Osteocyte (in vitro differentiated cells): ENCODE data around the gene SYNGR2. TPM values are rescaled to one million over a fixed set of nuclear protein-coding genes. Genes with fewer than 3 reads are reported as not detected.

Experiments
- DNase-seq: peaks from one replicate; pipeline ENCODE4 v3.0.0; 2021; ENCODE audit warnings: mixed read lengths; ENCODE audit not compliant: unreplicated experiment; ENCODE audit errors: extremely low spot score
- H3K27ac Mint-ChIP-seq: one replicate; pipeline ENCODE4 v1.8.0; 2021; ENCODE audit warnings: mild to moderate bottlenecking, mixed read lengths; ENCODE audit not compliant: unreplicated experiment
- H3K27me3 Mint-ChIP-seq: one replicate; pipeline ENCODE4 v1.8.0; 2021; ENCODE audit warnings: mixed read lengths; ENCODE audit not compliant: unreplicated experiment
- H3K36me3 Mint-ChIP-seq: one replicate; pipeline ENCODE4 v1.8.0; 2021; ENCODE audit warnings: mixed read lengths; ENCODE audit not compliant: unreplicated experiment
- H3K4me1 Mint-ChIP-seq: one replicate; pipeline ENCODE4 v1.8.0; 2021; ENCODE audit warnings: mixed read lengths; ENCODE audit not compliant: unreplicated experiment
- H3K4me3 Mint-ChIP-seq: one replicate; pipeline ENCODE4 v1.8.0; 2021; ENCODE audit warnings: mild to moderate bottlenecking, moderate library complexity, mixed read lengths; ENCODE audit not compliant: unreplicated experiment
- H3K9me3 Mint-ChIP-seq: one replicate; pipeline ENCODE4 v1.8.0; 2021; ENCODE audit warnings: mixed read lengths; ENCODE audit not compliant: unreplicated experiment
- total RNA-seq: library from RNA; stranded (reverse); gene quantifications from 2 replicates; pipeline ENCODE4 v1.2.1, GENCODE V29; 2021
- TF ChIP-seq, protein P1 (sequence below): fragments of 200-600 bp; sonication (generic); IDR thresholded peaks from 2 replicates; pipeline ENCODE4 v1.5.0; 2021; ENCODE audit warnings: antibody characterized with exemption, mild to moderate bottlenecking, moderate library complexity

The SYNGR2 gene
- total RNA-seq, 1 donor from 2014 or later: 43.2 TPM

DNA sequence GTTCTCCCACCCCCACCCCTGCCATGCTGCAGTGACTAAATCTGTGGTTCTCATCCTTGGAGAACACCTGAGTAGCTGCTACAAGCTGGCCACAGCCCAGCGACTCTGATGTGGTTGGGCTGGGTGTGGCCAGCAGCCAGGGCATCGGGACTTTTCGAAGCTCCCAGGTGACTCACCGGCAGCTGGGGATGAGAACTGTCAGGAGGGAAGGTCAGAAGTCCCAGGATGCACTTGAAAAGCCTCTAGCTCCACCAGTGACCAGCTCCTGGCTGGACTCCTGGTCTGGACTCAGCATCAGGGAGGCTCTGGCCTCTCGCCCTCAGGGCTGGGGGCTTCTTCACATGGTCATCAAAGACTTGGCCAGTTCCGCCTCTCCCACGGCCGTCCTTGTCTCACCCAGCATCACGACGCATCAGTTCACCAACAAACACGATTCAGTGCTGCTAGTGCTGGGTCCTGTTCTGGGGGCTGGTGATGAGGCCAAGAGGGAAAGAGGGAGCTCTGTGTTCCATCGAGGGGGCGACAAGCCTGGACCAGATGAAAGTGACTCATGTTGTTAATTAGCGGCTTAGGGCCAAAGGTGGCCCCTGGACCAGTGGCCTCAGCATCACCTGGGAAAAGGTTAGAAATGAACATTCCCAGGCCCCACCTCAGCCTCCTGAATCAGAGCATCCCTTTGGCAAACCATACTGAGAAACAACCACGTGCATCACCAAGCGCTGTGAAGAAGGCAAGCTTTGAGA, 26.1 kb upstream of the SYNGR2 start:
- TF ChIP-seq, protein P1, sequence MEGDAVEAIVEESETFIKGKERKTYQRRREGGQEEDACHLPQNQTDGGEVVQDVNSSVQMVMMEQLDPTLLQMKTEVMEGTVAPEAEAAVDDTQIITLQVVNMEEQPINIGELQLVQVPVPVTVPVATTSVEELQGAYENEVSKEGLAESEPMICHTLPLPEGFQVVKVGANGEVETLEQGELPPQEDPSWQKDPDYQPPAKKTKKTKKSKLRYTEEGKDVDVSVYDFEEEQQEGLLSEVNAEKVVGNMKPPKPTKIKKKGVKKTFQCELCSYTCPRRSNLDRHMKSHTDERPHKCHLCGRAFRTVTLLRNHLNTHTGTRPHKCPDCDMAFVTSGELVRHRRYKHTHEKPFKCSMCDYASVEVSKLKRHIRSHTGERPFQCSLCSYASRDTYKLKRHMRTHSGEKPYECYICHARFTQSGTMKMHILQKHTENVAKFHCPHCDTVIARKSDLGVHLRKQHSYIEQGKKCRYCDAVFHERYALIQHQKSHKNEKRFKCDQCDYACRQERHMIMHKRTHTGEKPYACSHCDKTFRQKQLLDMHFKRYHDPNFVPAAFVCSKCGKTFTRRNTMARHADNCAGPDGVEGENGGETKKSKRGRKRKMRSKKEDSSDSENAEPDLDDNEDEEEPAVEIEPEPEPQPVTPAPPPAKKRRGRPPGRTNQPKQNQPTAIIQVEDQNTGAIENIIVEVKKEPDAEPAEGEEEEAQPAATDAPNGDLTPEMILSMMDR: no peak
- no peaks in the 10 kb centered on the region for H3K27me3 Mint-ChIP-seq
- no peaks in the 10 kb centered on the region for H3K36me3 Mint-ChIP-seq
- no peak overlapping the region for H3K4me3 Mint-ChIP-seq
- no peaks in the 10 kb centered on the region for H3K9me3 Mint-ChIP-seq
- DNase-seq: no peak
- H3K27ac Mint-ChIP-seq: no peak overlapping the region
- H3K4me1 Mint-ChIP-seq: peaks cover 28% of the 10 kb centered on the region

DNA sequence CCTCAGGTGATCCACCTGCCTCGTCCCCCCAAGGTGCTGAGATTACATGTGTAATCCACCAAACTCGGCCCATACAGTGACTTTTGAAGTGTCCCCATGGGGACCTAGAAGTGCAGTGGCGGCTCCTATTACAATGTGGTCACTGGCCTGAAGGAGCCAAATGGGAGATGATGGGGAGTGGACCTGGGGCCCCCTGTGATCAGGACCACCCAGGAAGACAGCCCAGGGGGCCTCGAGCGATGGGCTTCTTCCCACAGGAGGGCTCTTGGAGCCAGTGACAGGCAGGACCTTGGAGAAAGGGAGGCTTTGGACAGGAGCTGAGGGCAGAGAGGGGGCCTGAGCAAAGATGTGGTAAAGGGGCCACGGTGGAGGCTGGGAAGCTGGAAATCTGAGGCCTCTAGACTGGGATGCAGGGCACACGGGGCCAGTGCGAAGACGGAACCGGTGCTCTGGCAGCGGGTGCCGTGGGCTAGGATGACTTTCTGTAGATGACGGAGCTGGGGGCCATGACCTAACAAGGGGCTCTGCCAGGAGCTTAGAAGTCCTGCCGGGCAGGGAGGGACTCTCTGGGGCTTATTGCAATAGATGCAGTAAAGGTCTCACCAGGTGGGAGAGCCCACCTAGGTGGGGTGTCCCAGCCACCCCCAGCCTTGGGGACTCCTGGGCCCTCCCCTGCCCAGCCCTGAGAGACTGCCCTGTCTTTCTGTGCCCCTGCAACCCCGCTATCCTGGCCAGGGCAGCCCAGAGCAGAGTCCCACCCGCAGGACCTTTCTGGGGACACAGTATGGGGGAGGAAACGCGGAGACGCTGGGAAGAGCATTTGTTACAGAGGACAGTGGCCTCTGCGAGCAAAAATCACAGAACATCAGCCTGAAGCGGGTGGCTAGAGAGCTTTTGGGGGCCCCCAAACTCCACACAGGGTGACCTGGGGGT, 24.9 kb upstream of the SYNGR2 start:
- Mint-ChIP-seq H3K36me3 (no peaks in the 10 kb centered on the region), H3K9me3 (no peaks in the 10 kb centered on the region), H3K4me1 (peaks cover 30% of the 10 kb centered on the region), H3K4me3 (no peak overlapping the region), H3K27ac (no peak overlapping the region), H3K27me3 (no peaks in the 10 kb centered on the region)
- TF ChIP-seq, protein P1: no peak
- no peak for DNase-seq

DNA sequence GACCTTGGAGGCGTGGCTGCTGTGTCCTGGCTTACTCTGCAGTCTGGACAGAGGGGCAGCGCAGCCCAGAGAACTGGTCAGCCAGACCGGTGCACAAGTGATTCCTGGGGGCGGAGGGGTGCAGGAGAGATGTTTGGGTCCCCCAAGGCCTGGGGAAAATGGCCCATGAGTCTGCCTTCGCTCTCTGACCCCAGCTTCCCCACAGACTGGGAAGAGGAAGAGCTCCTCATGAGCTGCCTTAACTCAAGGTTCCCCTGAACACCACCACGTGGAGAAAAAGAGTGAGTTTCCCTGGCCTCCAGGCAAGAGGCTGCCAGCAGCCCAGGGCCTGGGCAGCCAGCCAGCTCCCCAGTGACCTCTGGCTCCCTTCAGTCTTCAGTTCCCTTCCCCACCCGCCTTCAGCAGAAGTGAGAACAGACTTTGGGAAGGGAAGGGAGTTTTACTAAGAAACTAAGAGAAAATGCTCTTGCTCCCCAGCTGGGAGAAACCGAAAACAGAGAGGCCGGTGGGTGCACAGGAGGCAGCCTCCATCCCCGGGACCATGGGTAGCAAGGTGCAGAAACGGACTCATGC, 24.1 kb upstream of the SYNGR2 start:
- H3K27ac Mint-ChIP-seq: peak overlapping the region; percentile 84
- no peaks in the 10 kb centered on the region for H3K27me3 Mint-ChIP-seq
- peaks cover 31% of the 10 kb centered on the region for H3K4me1 Mint-ChIP-seq
- no peaks in the 10 kb centered on the region for H3K9me3 Mint-ChIP-seq
- no peaks in the 10 kb centered on the region for H3K36me3 Mint-ChIP-seq
- DNase-seq: no peak
- TF ChIP-seq, protein P1: no peak
- peak overlapping the region; percentile 34 for H3K4me3 Mint-ChIP-seq

DNA sequence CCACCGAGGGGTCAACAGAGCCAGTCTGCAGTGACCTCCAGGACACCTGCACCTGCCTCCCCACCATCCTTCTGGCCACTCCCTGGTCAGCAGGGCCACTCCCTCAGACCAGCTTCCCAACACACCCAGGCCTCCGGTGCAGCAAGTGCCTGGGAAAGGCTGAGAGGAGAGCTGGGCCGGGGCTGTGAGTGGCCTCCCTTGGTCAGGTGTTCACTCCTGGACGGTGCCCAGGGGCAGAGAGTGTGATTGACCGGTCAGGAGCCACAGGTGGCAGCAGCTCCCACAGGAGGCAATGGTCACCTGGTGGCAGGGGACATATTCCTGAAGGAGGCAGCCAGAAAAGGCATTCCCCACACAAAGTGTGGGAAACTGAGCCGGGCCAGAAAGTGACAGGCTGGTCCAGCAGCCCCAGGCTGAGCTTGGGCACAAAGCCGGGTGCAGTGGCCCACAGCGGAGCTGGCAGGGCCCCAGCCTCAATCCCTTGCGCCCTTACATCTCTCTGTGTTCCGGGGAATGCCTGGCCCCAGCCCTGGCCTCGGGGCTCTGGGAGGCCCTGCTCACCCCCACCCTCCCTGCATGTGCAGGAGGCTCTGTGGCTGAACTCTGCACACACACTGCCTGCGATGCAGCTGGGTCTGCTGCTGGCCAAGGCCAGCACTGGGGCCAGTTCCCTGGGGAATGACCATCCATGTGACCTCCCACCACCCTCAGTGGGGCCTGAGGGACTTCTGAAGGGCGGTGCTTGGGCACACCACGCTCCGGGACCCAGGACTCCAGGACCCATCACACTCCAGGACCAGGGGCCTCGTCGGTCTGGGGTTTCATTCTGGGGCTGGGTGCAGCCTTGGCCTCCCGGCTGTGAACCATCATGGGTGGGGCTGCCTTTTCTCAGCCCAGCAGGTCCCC, 23.4 kb upstream of the SYNGR2 start:
- no peaks in the 10 kb centered on the region for H3K36me3 Mint-ChIP-seq
- no peaks in the 10 kb centered on the region for H3K27me3 Mint-ChIP-seq
- peak overlapping the region; percentile 84 for H3K27ac Mint-ChIP-seq
- DNase-seq: no peak
- H3K4me1 Mint-ChIP-seq: peaks cover 31% of the 10 kb centered on the region
- TF ChIP-seq, protein P1: no peak
- H3K9me3 Mint-ChIP-seq: no peaks in the 10 kb centered on the region
- H3K4me3 Mint-ChIP-seq: peak overlapping the region; percentile 34
